Measurements from ENCODE around the gene CDH13. TPM values are rescaled to one million over a fixed set of nuclear protein-coding genes. Genes with fewer than 3 reads are reported as not detected.

Gene CDH13
- polyA plus RNA-seq, 2 of the 4 experiments (the other 2 are of a cell fraction): not detected

GRCh38 chr16:83845263-83845662 is 1218.5 kb downstream of the CDH13 start:
- Histone ChIP-seq H3K4me3 (no peak overlapping the region), H3K4me2 (no peak overlapping the region), H3K27ac (no peak overlapping the region), H3K9me3 (no peaks in the 10 kb centered on the region), H3K4me1 (no peaks in the 10 kb centered on the region)
- ATAC-seq: no peak
- ChIA-PET CTCF (interaction anchor here (1.9 kb wide), 1 partner anchor 19 kb away, joined by 7 read pairs; no protein-coding TSS in a partner anchor), POLR2A (no interaction called here)
- 78% methylated on average over 7 of the region's 8 CpGs for WGBS (ENCODE audit: missing lambda C conversion rate)
- no peak for TF ChIP-seq SMC3 (IDR thresholded peaks at IDR 0.05)
- TF ChIP-seq, protein P1, sequence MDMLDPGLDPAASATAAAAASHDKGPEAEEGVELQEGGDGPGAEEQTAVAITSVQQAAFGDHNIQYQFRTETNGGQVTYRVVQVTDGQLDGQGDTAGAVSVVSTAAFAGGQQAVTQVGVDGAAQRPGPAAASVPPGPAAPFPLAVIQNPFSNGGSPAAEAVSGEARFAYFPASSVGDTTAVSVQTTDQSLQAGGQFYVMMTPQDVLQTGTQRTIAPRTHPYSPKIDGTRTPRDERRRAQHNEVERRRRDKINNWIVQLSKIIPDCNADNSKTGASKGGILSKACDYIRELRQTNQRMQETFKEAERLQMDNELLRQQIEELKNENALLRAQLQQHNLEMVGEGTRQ (IDR thresholded peaks at IDR 0.05): no peak
- TF ChIP-seq NPAS2 (CRISPR knock-in tag; IDR thresholded peaks at IDR 0.05; ENCODE audit: borderline replicate concordance): no peak
- no peak for TF ChIP-seq BHLHE40 (IDR thresholded peaks at IDR 0.05; ENCODE audit: low read depth, low read length)
- TF ChIP-seq NFE2L2 (conservative IDR thresholded peaks at IDR 0.05; ENCODE audit: low read length): no peak
- no peak for TF ChIP-seq RARB (CRISPR knock-in tag; IDR thresholded peaks at IDR 0.05)
- no peak for TF ChIP-seq RFX5 (IDR thresholded peaks at IDR 0.05)
- TF ChIP-seq FOSL2 (IDR thresholded peaks at IDR 0.05): no peak
- no peak for TF ChIP-seq FOSL2 (CRISPR knock-in tag; IDR thresholded peaks at IDR 0.05)
- TF ChIP-seq GATA3 (IDR thresholded peaks at IDR 0.05; ENCODE audit: borderline replicate concordance): no peak
- no peak for TF ChIP-seq HMGXB4 (CRISPR knock-in tag; IDR thresholded peaks at IDR 0.05; ENCODE audit: borderline replicate concordance)
- no peak for TF ChIP-seq SREBF2 (IDR thresholded peaks at IDR 0.05)
- TF ChIP-seq HES2 (IDR thresholded peaks at IDR 0.05): no peak
- no peak for TF ChIP-seq HEYL (CRISPR knock-in tag; IDR thresholded peaks at IDR 0.05)
- TF ChIP-seq, protein P2, sequence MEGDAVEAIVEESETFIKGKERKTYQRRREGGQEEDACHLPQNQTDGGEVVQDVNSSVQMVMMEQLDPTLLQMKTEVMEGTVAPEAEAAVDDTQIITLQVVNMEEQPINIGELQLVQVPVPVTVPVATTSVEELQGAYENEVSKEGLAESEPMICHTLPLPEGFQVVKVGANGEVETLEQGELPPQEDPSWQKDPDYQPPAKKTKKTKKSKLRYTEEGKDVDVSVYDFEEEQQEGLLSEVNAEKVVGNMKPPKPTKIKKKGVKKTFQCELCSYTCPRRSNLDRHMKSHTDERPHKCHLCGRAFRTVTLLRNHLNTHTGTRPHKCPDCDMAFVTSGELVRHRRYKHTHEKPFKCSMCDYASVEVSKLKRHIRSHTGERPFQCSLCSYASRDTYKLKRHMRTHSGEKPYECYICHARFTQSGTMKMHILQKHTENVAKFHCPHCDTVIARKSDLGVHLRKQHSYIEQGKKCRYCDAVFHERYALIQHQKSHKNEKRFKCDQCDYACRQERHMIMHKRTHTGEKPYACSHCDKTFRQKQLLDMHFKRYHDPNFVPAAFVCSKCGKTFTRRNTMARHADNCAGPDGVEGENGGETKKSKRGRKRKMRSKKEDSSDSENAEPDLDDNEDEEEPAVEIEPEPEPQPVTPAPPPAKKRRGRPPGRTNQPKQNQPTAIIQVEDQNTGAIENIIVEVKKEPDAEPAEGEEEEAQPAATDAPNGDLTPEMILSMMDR (IDR thresholded peaks at IDR 0.05): no peak
- TF ChIP-seq CBX8 (IDR thresholded peaks at IDR 0.05): no peak
- TF ChIP-seq ZNF302 (CRISPR knock-in tag; IDR thresholded peaks at IDR 0.05): no peak
- TF ChIP-seq CBX2 (IDR thresholded peaks at IDR 0.05; ENCODE audit: borderline replicate concordance, low read depth): no peak
- no peak for TF ChIP-seq HOXA7 (CRISPR knock-in tag; IDR thresholded peaks at IDR 0.05)
- no peak for TF ChIP-seq RAD21 (conservative IDR thresholded peaks at IDR 0.05 in 1 of 2, IDR thresholded peaks at IDR 0.05 in 1 of 2)
- no peak for TF ChIP-seq CHD4 (IDR thresholded peaks at IDR 0.05; ENCODE audit: borderline replicate concordance)
- DNase-seq (ENCODE audit: low read depth in 1 of 2, low spot score in 1 of 2): no peak
- FAIRE-seq: no peak

DNA sequence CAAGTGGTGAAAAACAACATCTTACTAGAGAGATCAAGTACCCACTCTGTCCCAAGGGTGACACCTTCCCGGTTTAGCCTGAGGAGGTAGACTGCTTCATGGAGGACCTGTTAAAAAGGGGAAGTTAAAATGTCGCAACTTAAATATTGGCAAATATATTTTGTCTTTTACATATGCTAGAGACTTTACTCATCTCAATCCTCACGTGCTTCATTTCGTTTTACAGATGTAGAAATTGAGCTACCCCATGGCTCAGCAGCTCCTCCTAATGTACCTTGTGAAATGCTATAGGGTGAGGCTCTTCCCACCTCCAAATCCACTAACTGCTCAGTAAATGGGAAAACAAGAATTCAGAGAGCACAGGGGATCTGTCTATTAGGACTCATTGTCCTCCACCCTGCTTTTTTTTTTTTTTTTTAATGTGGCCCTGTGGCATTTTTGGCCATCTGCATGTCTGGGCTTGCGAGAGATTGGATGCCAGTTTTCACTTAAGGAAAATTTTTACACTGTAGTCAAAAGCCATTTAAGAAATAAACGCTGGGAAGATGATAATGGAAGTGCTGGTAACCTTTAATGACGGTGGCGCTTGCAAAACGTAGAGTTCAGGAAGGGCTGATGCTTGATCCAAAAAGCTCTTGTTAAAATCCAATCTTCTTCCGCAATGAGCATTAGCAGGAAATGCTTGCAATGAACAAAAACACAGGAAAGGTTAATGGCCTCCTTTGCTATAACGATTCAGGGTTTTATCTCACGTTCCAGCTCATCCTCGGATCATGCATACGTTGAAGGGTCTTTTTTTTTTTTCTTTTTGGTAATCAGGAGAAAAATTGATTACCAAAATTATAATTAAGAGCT is 1220.8 kb downstream of the CDH13 start:
- Histone ChIP-seq H3K9me3 (no peaks in the 10 kb centered on the region), H3K27ac (no peak overlapping the region), H3K4me1 (no peaks in the 10 kb centered on the region), H3K4me3 (no peak overlapping the region), H3K4me2 (no peak overlapping the region)
- 61% methylated on average over 14 of the region's 14 CpGs for WGBS (ENCODE audit: missing lambda C conversion rate)
- ChIA-PET CTCF (interaction anchor here (1.0 to 2.4 kb wide), 2 partner anchors 21 to 23 kb away, joined by 4 to 7 read pairs; no protein-coding TSS in a partner anchor), POLR2A (no interaction called here)
- FAIRE-seq (no peak), DNase-seq (ENCODE audit: low read depth in 1 of 2, low spot score in 1 of 2) (no peak), ATAC-seq (no peak)
- TF ChIP-seq KDM5A (IDR thresholded peaks at IDR 0.05): no peak
- TF ChIP-seq EP300 (IDR thresholded peaks at IDR 0.05): no peak
- no peak for TF ChIP-seq JUN (IDR thresholded peaks at IDR 0.05)
- no peak for TF ChIP-seq HDAC2 (IDR thresholded peaks at IDR 0.05)
- no peak for TF ChIP-seq MYC (IDR thresholded peaks at IDR 0.05; ENCODE audit: borderline replicate concordance, low read length)
- TF ChIP-seq HMGXB4 (CRISPR knock-in tag; IDR thresholded peaks at IDR 0.05; ENCODE audit: borderline replicate concordance): no peak
- TF ChIP-seq ZNF302 (CRISPR knock-in tag; IDR thresholded peaks at IDR 0.05): no peak
- TF ChIP-seq FOSB (CRISPR knock-in tag; IDR thresholded peaks at IDR 0.05): no peak
- TF ChIP-seq, protein P3, sequence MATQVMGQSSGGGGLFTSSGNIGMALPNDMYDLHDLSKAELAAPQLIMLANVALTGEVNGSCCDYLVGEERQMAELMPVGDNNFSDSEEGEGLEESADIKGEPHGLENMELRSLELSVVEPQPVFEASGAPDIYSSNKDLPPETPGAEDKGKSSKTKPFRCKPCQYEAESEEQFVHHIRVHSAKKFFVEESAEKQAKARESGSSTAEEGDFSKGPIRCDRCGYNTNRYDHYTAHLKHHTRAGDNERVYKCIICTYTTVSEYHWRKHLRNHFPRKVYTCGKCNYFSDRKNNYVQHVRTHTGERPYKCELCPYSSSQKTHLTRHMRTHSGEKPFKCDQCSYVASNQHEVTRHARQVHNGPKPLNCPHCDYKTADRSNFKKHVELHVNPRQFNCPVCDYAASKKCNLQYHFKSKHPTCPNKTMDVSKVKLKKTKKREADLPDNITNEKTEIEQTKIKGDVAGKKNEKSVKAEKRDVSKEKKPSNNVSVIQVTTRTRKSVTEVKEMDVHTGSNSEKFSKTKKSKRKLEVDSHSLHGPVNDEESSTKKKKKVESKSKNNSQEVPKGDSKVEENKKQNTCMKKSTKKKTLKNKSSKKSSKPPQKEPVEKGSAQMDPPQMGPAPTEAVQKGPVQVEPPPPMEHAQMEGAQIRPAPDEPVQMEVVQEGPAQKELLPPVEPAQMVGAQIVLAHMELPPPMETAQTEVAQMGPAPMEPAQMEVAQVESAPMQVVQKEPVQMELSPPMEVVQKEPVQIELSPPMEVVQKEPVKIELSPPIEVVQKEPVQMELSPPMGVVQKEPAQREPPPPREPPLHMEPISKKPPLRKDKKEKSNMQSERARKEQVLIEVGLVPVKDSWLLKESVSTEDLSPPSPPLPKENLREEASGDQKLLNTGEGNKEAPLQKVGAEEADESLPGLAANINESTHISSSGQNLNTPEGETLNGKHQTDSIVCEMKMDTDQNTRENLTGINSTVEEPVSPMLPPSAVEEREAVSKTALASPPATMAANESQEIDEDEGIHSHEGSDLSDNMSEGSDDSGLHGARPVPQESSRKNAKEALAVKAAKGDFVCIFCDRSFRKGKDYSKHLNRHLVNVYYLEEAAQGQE (IDR thresholded peaks at IDR 0.05): no peak
